SK-N-SH (cell line): ENCODE data around the gene FAM50B. TPM values are rescaled to one million over a fixed set of nuclear protein-coding genes. Genes with fewer than 3 reads are reported as not detected.

Experiments
- CTCF ChIA-PET: fragments of 300-600, 350-600 bp; formaldehyde crosslinking; extraction: SDS; loops from one replicate; lab custom pipeline; 2021; lab: Yijun Ruan, JAX
- POLR2A ChIA-PET: fragments of 350-600 bp; sonication (Branson Sonifier 250); formaldehyde crosslinking; extraction: SDS; loops from one replicate; lab custom pipeline; 2020; ENCODE audit warnings: antibody characterized with exemption, inconsistent platforms; lab: Yijun Ruan, JAX
- DNase-seq: peaks from one replicate; pipeline ENCODE4 v3.0.0; 2012
- H2AFZ ChIP-seq: fragments of 200-600 bp; sonication (generic); 2 replicates; pipeline ENCODE4 v1.8.1; 2016; ENCODE audit warnings: antibody characterized with exemption, mild to moderate bottlenecking, low read depth
- H3F3A ChIP-seq: fragments of 200-600 bp; sonication (generic); replicated peaks from 2 replicates; pipeline ENCODE3; 2016; ENCODE audit warnings: antibody characterized with exemption, mild to moderate bottlenecking; ENCODE audit not compliant: insufficient read depth
- H3K27ac ChIP-seq, 2 experiments: fragments of 200-500 bp in 1 of 2; fragments of 200-600 bp in 1 of 2; sonication (Bioruptor generic) in 1 of 2; sonication (generic), shearing (Covaris generic) in 1 of 2; 2 replicates each; pipeline versions ENCODE4 v1.5.1 to v1.6.1; 2014 to 2016; ENCODE audit warnings: low read depth in 2 of 2, inconsistent platforms in 1 of 2, low read length in 1 of 2, mild to moderate bottlenecking in 1 of 2, mixed read lengths in 1 of 2
- H3K27me3 ChIP-seq: fragments of 200-600 bp; sonication (generic), shearing (Covaris generic); 2 replicates; pipeline ENCODE4 v1.6.1; 2016; ENCODE audit warnings: mixed run types; ENCODE audit not compliant: insufficient read depth
- H3K36me3 ChIP-seq, 2 experiments: fragments of 200-500 bp in 1 of 2; fragments of 200-600 bp in 1 of 2; sonication (Bioruptor generic) in 1 of 2; sonication (generic) in 1 of 2; replicated peaks in 1 of 2; 2 replicates each; pipeline versions ENCODE3 to v1.5.1; 2014 to 2016; ENCODE audit warnings: low read length in 1 of 2, mild to moderate bottlenecking in 1 of 2; ENCODE audit not compliant: insufficient read depth in 2 of 2, control insufficient read depth in 1 of 2
- H3K4me1 ChIP-seq, 2 experiments: fragments of 200-500 bp in 1 of 2; fragments of 200-600 bp in 1 of 2; sonication (Bioruptor generic) in 1 of 2; sonication (generic), shearing (Covaris generic) in 1 of 2; 2 replicates each; pipeline versions ENCODE4 v1.5.1 to v1.6.1; 2014 to 2016; ENCODE audit warnings: low read depth in 1 of 2, low read length in 1 of 2, mixed run types in 1 of 2; ENCODE audit not compliant: insufficient read depth in 2 of 2, control insufficient read depth in 1 of 2
- H3K4me2 ChIP-seq: fragments of 200-600 bp; sonication (generic), shearing (Covaris generic); 2 replicates; pipeline ENCODE4 v1.6.1; 2017; ENCODE audit warnings: mixed run types
- H3K4me3 ChIP-seq, 2 experiments: fragments of 200-500 bp in 1 of 2; fragments of 200-600 bp in 1 of 2; sonication (Bioruptor generic) in 1 of 2; sonication (generic), shearing (Covaris generic) in 1 of 2; 2 replicates each; pipeline versions ENCODE4 v1.5.1 to v1.8.1; 2014 to 2016; ENCODE audit warnings: low read depth in 2 of 2, inconsistent platforms in 1 of 2, low read length in 1 of 2, mild to moderate bottlenecking in 1 of 2, mixed read lengths in 1 of 2, moderate library complexity in 1 of 2
- H3K79me2 ChIP-seq: fragments of 200-600 bp; sonication (generic); 2 replicates; pipeline ENCODE4 v1.8.1; 2017; ENCODE audit warnings: mild to moderate bottlenecking; ENCODE audit not compliant: insufficient read depth
- H3K9ac ChIP-seq: fragments of 200-600 bp; sonication (generic); 2 replicates; pipeline ENCODE4 v1.6.1; 2017; ENCODE audit warnings: mixed run types
- H3K9me2 ChIP-seq: fragments of 200-600 bp; sonication (generic); 2 replicates; pipeline ENCODE4 v1.6.1; 2017; ENCODE audit warnings: mixed run types
- H3K9me3 ChIP-seq: fragments of 200-600 bp; sonication (generic); 2 replicates; pipeline ENCODE4 v1.6.1; 2017; ENCODE audit warnings: mixed run types, mild to moderate bottlenecking, moderate library complexity
- H4K20me1 ChIP-seq: fragments of 200-600 bp; sonication (generic); 2 replicates; pipeline ENCODE4 v1.6.1; 2017; ENCODE audit warnings: mild to moderate bottlenecking, mixed run types; ENCODE audit not compliant: insufficient read depth
- CHD2 ChIP-seq: fragments of 150-350 bp; IDR thresholded peaks from 2 replicates; pipeline ENCODE4 v1.6.1; 2018; ENCODE audit warnings: low read length; ENCODE audit not compliant: partially characterized antibody
- ELF1 ChIP-seq: IDR thresholded peaks from 2 replicates; pipeline ENCODE4 v1.4.0; 2012
- EP300 ChIP-seq, 2 experiments: IDR thresholded peaks; 2 replicates each; pipeline versions ENCODE4 v1.4.0 to v1.6.1; 2012; ENCODE audit warnings: borderline replicate concordance in 1 of 2, low read depth in 1 of 2, low read length in 1 of 2
- FOXJ3 ChIP-seq: sonication (generic); formaldehyde crosslinking; IDR thresholded peaks from 2 replicates; pipeline ENCODE4 v1.5.1; 2020; ENCODE audit warnings: mild to moderate bottlenecking, missing genetic modification reagents
- MXI1 ChIP-seq: IDR thresholded peaks from 2 replicates; pipeline ENCODE4 v1.6.1; 2012; ENCODE audit warnings: mild to moderate bottlenecking, low read depth, low read length, improper control_type of control experiment
- POLR2AphosphoS5 ChIP-seq: IDR thresholded peaks from 2 replicates; pipeline ENCODE4 v1.6.1; 2012; ENCODE audit warnings: low read depth, low read length
- RAD21 ChIP-seq: IDR thresholded peaks from 2 replicates; pipeline ENCODE4 v1.6.1; 2012; ENCODE audit warnings: mild to moderate bottlenecking, low read length
- RCOR1 ChIP-seq: fragments of 150-350 bp; IDR thresholded peaks from 2 replicates; pipeline ENCODE4 v1.6.1; 2017; ENCODE audit warnings: antibody characterized with exemption, low read length
- REST ChIP-seq: IDR thresholded peaks from 2 replicates; pipeline ENCODE4 v1.6.1; 2012; ENCODE audit warnings: mild to moderate bottlenecking, low read depth, low read length, moderate library complexity
- RXRA ChIP-seq: IDR thresholded peaks from 2 replicates; pipeline ENCODE4 v1.4.0; 2012; ENCODE audit warnings: low read depth, mild to moderate bottlenecking, borderline replicate concordance
- SMC3 ChIP-seq: IDR thresholded peaks from 2 replicates; pipeline ENCODE4 v1.6.1; 2012; ENCODE audit warnings: low read depth, low read length, improper control_type of control experiment
- TCF12 ChIP-seq: IDR thresholded peaks from 2 replicates; pipeline ENCODE4 v1.4.0; 2012
- USF1 ChIP-seq: IDR thresholded peaks from 2 replicates; pipeline ENCODE4 v1.4.0; 2012; ENCODE audit warnings: low read depth, borderline replicate concordance
- WGBS: methylation state at CpG from one replicate; pipeline ENCODE4 v1.1.6; 2017; ENCODE audit warnings: low lambda C conversion rate; 5-methylcytosine and 5-hydroxymethylcytosine counted together
- polyA plus RNA-seq, 3 experiments: library from polyadenylated mRNA; depleted of rRNA; stranded (reverse); fragments of >200 nt; gene quantifications; 2 replicates each; pipeline ENCODE4 v1.2.3, GENCODE V29; 2012
- TF ChIP-seq, protein P1 (sequence below): fragments of 150-350 bp; IDR thresholded peaks from 2 replicates; pipeline ENCODE4 v1.6.1; 2017; ENCODE audit warnings: antibody characterized with exemption, low read length, low read depth, borderline replicate concordance
- TF ChIP-seq, protein P2 (sequence below): IDR thresholded peaks from 2 replicates; pipeline ENCODE4 v1.4.0; 2012; ENCODE audit warnings: low read depth

FAM50B gene
- polyA plus RNA-seq, 1 of the 3 experiments (the other 2 are of a cell fraction) = 13.8 TPM

- Histone ChIP-seq H2AFZ (no peak overlapping the region), H3K9me2 (no peaks in the 10 kb centered on the region), H3K4me2 (no peak overlapping the region), H3K27ac (no peak overlapping the region), H3K4me1 (no peaks in the 10 kb centered on the region), H3K79me2 (no peaks in the 10 kb centered on the region), H3K4me3 (no peak overlapping the region), H3K9me3 (no peaks in the 10 kb centered on the region), H4K20me1 (no peaks in the 10 kb centered on the region), H3K36me3 (no peaks in the 10 kb centered on the region), H3K27me3 (no peaks in the 10 kb centered on the region), H3K9ac (no peak overlapping the region), H3F3A (no peaks in the 10 kb centered on the region)
- 84% methylated on average over 9 of the region's 9 CpGs for WGBS
- no peak for DNase-seq
- TF ChIP-seq RXRA = no peak
- TF ChIP-seq SMC3 = no peak
- ChIA-PET CTCF (interaction anchor here (0.8 kb wide), 1 partner anchor 92 kb away, joined by 3 read pairs; no protein-coding TSS in a partner anchor), POLR2A (no interaction called here)
Observed at GRCh38 chr6:3899061-3899460, 49.9 kb downstream of the FAM50B start.

- CTCF ChIA-PET = interaction anchor here (0.8 kb wide), 1 partner anchor 91 kb away, joined by 3 read pairs; no protein-coding TSS in a partner anchor
Observed at GRCh38 chr6:3899970-3900439, 50.8 kb downstream of the FAM50B start.

More at GRCh38 chr6:3899970-3900439, 50.8 kb downstream of the FAM50B start:
- Histone ChIP-seq H3K4me3 (no peak overlapping the region), H3K9me3 (no peaks in the 10 kb centered on the region), H3K36me3 (no peaks in the 10 kb centered on the region), H3K27me3 (no peaks in the 10 kb centered on the region), H3K27ac (no peak overlapping the region), H3K4me1 (no peaks in the 10 kb centered on the region), H3K9me2 (no peaks in the 10 kb centered on the region), H3K79me2 (no peaks in the 10 kb centered on the region), H3F3A (no peaks in the 10 kb centered on the region), H3K9ac (no peak overlapping the region), H4K20me1 (no peaks in the 10 kb centered on the region), H3K4me2 (no peak overlapping the region), H2AFZ (no peak overlapping the region)
- DNase-seq = no peak
- POLR2A ChIA-PET = no interaction called here
- WGBS = 90% methylated on average over 13 of the region's 14 CpGs
- TF ChIP-seq REST = no peak
- no peak for TF ChIP-seq POLR2AphosphoS5
- no peak for TF ChIP-seq USF1
- TF ChIP-seq MXI1 = no peak
- TF ChIP-seq CHD2 = no peak
- TF ChIP-seq RAD21 = no peak
- no peak for TF ChIP-seq ELF1
- TF ChIP-seq RXRA = no peak
- TF ChIP-seq SMC3 = no peak
- TF ChIP-seq, protein P1, sequence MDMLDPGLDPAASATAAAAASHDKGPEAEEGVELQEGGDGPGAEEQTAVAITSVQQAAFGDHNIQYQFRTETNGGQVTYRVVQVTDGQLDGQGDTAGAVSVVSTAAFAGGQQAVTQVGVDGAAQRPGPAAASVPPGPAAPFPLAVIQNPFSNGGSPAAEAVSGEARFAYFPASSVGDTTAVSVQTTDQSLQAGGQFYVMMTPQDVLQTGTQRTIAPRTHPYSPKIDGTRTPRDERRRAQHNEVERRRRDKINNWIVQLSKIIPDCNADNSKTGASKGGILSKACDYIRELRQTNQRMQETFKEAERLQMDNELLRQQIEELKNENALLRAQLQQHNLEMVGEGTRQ = no peak
- TF ChIP-seq FOXJ3 (CRISPR knock-in tag) = no peak
- no peak for TF ChIP-seq EP300 (IDR thresholded peaks at IDR 0.05; ENCODE audit: borderline replicate concordance in 1 of 2, low read depth in 1 of 2, low read length in 1 of 2)
- TF ChIP-seq RCOR1 = no peak
- TF ChIP-seq, protein P2, sequence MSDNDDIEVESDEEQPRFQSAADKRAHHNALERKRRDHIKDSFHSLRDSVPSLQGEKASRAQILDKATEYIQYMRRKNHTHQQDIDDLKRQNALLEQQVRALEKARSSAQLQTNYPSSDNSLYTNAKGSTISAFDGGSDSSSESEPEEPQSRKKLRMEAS = no peak
- TF ChIP-seq TCF12 = no peak
